Adipocyte (in vitro differentiated cells): ENCODE measurements around the gene ZFX.
"Not testable (repeated sequence)": the region's sequence is repeated elsewhere in the genome, so short reads cannot be mapped to it uniquely, and the experiment has no call there.

ENCODE experiments used
- DNase-seq: peaks from one replicate; pipeline ENCODE4 v3.0.0-alpha.2; 2015; ENCODE audit warnings: low read depth
- H3K27me3 ChIP-seq: replicated peaks from 2 replicates; pipeline ENCODE4 v1.7.0; 2013; ENCODE audit warnings: mild to moderate bottlenecking, low read length, moderate library complexity; ENCODE audit not compliant: control insufficient read depth, insufficient read depth
- H3K36me3 ChIP-seq: 2 replicates; pipeline ENCODE4 v1.7.0; 2013; ENCODE audit warnings: low read length, mild to moderate bottlenecking, moderate library complexity; ENCODE audit not compliant: control insufficient read depth, insufficient read depth, severe bottlenecking
- H3K4me1 ChIP-seq: 2 replicates; pipeline ENCODE4 v1.7.0; 2013; ENCODE audit warnings: mild to moderate bottlenecking, low read length, moderate library complexity; ENCODE audit not compliant: control insufficient read depth, insufficient read depth
- H3K4me3 ChIP-seq: 2 replicates; pipeline ENCODE4 v1.7.0; 2013; ENCODE audit warnings: mild to moderate bottlenecking, low read length, moderate library complexity
- H3K9ac ChIP-seq: 2 replicates; pipeline ENCODE4 v1.7.0; 2013; ENCODE audit warnings: mild to moderate bottlenecking, low read length, moderate library complexity
- H3K9me3 ChIP-seq: 2 replicates; pipeline ENCODE4 v1.7.0; 2013; ENCODE audit warnings: mild to moderate bottlenecking, low read length, moderate library complexity; ENCODE audit not compliant: control insufficient read depth

The ZFX gene

GRCh38 chrX:24143982-24144381 is 5.5 kb upstream of the ZFX start:
- not testable (repeated sequence) for H3K9ac ChIP-seq, H3K4me3 ChIP-seq, DNase-seq, H3K27me3 ChIP-seq, H3K36me3 ChIP-seq, H3K9me3 ChIP-seq
- H3K4me1 ChIP-seq: peaks cover 53% of the 10 kb centered on the region

- H3K27me3 ChIP-seq: no peaks in the 10 kb centered on the region
- no peak overlapping the region for H3K9ac ChIP-seq
- H3K4me3 ChIP-seq: no peak overlapping the region
- peaks cover 53% of the 10 kb centered on the region for H3K4me1 ChIP-seq
- no peaks in the 10 kb centered on the region for H3K36me3 ChIP-seq
- no peak for DNase-seq
- no peaks in the 10 kb centered on the region for H3K9me3 ChIP-seq
These were observed 5.0 kb upstream of the ZFX start for GRCh38 chrX:24144528-24144927.

GRCh38 chrX:24145303-24146186 is 4.0 kb upstream of the ZFX start:
- Histone ChIP-seq H3K9ac (peak overlapping the region; percentile 98), H3K27me3 (no peaks in the 10 kb centered on the region), H3K9me3 (no peaks in the 10 kb centered on the region), H3K36me3 (no peaks in the 10 kb centered on the region), H3K4me1 (peaks cover 53% of the 10 kb centered on the region), H3K4me3 (peak overlapping the region; percentile 34)
- peak; percentile 66 for DNase-seq

GRCh38 chrX:24146283-24146949 is 3.1 kb upstream of the ZFX start:
- no peaks in the 10 kb centered on the region for H3K27me3 ChIP-seq
- DNase-seq: peak; percentile 55

GRCh38 chrX:24147165-24147564 is 2.4 kb upstream of the ZFX start:
- Histone ChIP-seq H3K9me3 (no peaks in the 10 kb centered on the region), H3K27me3 (no peaks in the 10 kb centered on the region), H3K4me1 (peaks cover 63% of the 10 kb centered on the region), H3K36me3 (no peaks in the 10 kb centered on the region), H3K4me3 (peak overlapping the region; percentile 34), H3K9ac (peak overlapping the region; percentile 98)
- no peak for DNase-seq

More at GRCh38 chrX:24146283-24146949, 3.1 kb upstream of the ZFX start:
- Histone ChIP-seq H3K9ac (peak overlapping the region; percentile 98), H3K36me3 (no peaks in the 10 kb centered on the region), H3K9me3 (no peaks in the 10 kb centered on the region), H3K4me1 (peaks cover 57% of the 10 kb centered on the region), H3K4me3 (peak overlapping the region; percentile 34)

GRCh38 chrX:24148121-24148520 is 1.4 kb upstream of the ZFX start:
- Histone ChIP-seq H3K9ac (peak overlapping the region; percentile 98), H3K9me3 (no peaks in the 10 kb centered on the region), H3K27me3 (no peaks in the 10 kb centered on the region), H3K4me3 (peak overlapping the region; percentile 97), H3K4me1 (peaks cover 68% of the 10 kb centered on the region), H3K36me3 (peaks cover 9% of the 10 kb centered on the region)
- DNase-seq: peak; percentile 56

- Histone ChIP-seq H3K4me3 (peak overlapping the region; percentile 97), H3K36me3 (peaks cover 15% of the 10 kb centered on the region), H3K9ac (peak overlapping the region; percentile 98), H3K4me1 (peaks cover 68% of the 10 kb centered on the region), H3K9me3 (no peaks in the 10 kb centered on the region), H3K27me3 (no peaks in the 10 kb centered on the region)
- DNase-seq: peak; percentile 67
These were observed 786 bp upstream of the ZFX start for GRCh38 chrX:24148535-24149350.

- H3K4me3 ChIP-seq: peak overlapping the region; percentile 97
- peak; percentile 98 for DNase-seq
- peaks cover 75% of the 10 kb centered on the region for H3K4me1 ChIP-seq
- H3K27me3 ChIP-seq: no peaks in the 10 kb centered on the region
- peaks cover 30% of the 10 kb centered on the region for H3K36me3 ChIP-seq
- peak overlapping the region; percentile 98 for H3K9ac ChIP-seq
- H3K9me3 ChIP-seq: no peaks in the 10 kb centered on the region
These were observed 692 bp downstream of the ZFX start for GRCh38 chrX:24150051-24150790.

- H3K4me1 ChIP-seq: peaks cover 74% of the 10 kb centered on the region
- H3K9ac ChIP-seq: peak overlapping the region; percentile 98
- peak overlapping the region; percentile 97 for H3K4me3 ChIP-seq
- H3K36me3 ChIP-seq: peaks cover 33% of the 10 kb centered on the region
- no peaks in the 10 kb centered on the region for H3K9me3 ChIP-seq
- no peak for DNase-seq
- no peaks in the 10 kb centered on the region for H3K27me3 ChIP-seq
These were observed 1.4 kb downstream of the ZFX start for GRCh38 chrX:24150898-24151297.

- Histone ChIP-seq H3K9me3 (no peaks in the 10 kb centered on the region), H3K4me3 (peak overlapping the region; percentile 97), H3K4me1 (peaks cover 70% of the 10 kb centered on the region)
These were observed 2.0 kb downstream of the ZFX start for GRCh38 chrX:24151513-24151912.

More at GRCh38 chrX:24151513-24151912, 2.0 kb downstream of the ZFX start:
- Histone ChIP-seq H3K9ac (peak overlapping the region; percentile 98), H3K27me3 (no peaks in the 10 kb centered on the region), H3K36me3 (peaks cover 33% of the 10 kb centered on the region)
- no peak for DNase-seq
